PC-9 (cell line): ENCODE data around the gene CCR5AS.

Experiments used
- EZH2 ChIP-seq: fragments of 200-600 bp; sonication (generic); IDR thresholded peaks from 2 replicates; pipeline ENCODE4 v1.8.0; 2017; ENCODE audit warnings: antibody characterized with exemption, low read depth
- TF ChIP-seq, protein P1 (sequence below): fragments of 200-600 bp; sonication (generic); conservative IDR thresholded peaks from 2 replicates; pipeline ENCODE4 v1.6.1; 2017; ENCODE audit warnings: mixed run types, antibody characterized with exemption, mild to moderate bottlenecking, moderate library complexity

DNA sequence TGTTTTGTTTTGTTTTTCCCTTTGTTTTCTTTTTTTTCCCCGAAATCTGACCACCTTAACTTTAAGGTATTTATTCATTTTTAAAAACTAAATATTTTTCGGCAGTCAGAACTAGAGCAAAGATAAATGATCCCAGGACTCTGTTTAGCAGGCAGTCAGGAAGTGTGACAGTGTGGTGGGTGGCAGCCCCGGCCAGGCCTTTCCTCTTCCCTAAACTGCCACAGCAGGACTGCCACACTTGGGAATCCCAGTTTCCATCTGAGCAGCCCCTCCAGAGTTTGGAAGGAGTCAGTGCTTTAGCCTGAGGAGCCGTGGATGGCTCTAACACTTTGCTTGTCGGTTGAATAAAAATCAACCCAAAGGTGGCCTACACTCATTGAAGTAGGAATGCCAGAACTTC lies 7.1 kb upstream of the CCR5AS start:
- no peak for TF ChIP-seq EZH2
- TF ChIP-seq, protein P1, sequence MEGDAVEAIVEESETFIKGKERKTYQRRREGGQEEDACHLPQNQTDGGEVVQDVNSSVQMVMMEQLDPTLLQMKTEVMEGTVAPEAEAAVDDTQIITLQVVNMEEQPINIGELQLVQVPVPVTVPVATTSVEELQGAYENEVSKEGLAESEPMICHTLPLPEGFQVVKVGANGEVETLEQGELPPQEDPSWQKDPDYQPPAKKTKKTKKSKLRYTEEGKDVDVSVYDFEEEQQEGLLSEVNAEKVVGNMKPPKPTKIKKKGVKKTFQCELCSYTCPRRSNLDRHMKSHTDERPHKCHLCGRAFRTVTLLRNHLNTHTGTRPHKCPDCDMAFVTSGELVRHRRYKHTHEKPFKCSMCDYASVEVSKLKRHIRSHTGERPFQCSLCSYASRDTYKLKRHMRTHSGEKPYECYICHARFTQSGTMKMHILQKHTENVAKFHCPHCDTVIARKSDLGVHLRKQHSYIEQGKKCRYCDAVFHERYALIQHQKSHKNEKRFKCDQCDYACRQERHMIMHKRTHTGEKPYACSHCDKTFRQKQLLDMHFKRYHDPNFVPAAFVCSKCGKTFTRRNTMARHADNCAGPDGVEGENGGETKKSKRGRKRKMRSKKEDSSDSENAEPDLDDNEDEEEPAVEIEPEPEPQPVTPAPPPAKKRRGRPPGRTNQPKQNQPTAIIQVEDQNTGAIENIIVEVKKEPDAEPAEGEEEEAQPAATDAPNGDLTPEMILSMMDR = no peak
